Erythroblast (primary cell): ENCODE data around the gene VPS13C.

Experiments
- DNase-seq, 2 experiments: peaks; one replicate each; lab custom pipeline; 2025; lab: John Stamatoyannopoulos, UW
- GATA1 ChIP-seq: IDR thresholded peaks from 2 replicates; pipeline ENCODE4 v1.6.1; 2011; ENCODE audit warnings: low read depth, mild to moderate bottlenecking, control low read depth, low read length, moderate library complexity
- POLR2A ChIP-seq: IDR thresholded peaks from 2 replicates; pipeline ENCODE4 v1.6.1; 2011; ENCODE audit warnings: mild to moderate bottlenecking, low read length

Gene VPS13C

DNA sequence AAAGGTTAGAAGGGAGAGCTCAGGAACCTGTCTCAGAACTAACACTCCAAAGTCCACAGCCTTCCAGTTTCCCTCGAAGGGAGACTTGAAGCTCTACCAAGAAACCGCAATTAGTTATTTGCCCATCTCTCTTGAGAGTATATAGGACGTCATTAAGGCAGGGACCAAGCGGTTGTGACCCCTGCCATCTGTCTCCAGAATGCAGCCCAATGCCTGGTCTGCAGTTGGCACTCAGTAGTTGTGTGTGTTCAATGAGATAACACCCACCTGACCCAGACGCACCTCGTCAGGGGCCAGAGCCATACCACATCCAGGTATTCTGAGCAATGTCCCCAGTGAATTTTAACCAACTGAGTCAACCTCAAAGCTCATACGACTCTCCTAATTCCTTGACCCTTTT lies 251.0 kb downstream of the VPS13C start:
- TF ChIP-seq GATA1 (no peak), POLR2A (no peak)
- no peak for DNase-seq

DNA sequence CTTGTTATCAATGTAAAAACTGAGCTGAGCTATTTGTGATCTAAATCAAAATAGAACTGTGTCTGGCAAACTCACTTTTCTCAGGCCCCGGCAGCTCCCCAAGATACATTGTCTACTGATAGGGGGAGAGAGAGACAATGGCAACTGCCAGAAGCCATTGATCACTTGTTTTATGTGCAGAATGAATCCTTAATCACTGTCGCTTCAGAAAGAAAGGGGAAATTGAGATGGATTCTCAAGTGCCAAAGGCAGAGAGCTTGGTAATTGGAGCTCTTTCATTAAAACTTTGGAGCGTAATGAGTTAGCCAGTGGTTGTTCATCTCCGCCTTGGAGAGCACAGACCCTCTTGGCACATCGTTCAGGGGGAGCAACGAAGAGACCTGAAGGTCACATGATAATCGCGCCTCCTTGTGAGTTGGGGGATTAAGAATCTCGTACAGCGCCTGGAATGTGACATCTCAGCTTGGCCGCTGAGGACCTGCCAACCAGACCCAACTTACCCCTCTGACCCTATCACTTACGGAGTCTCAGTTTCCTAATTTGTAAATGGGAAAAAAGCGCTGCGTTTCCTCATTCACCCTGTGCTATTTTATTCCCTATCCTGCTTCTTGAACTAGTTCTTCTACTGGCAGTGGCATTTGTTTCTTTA lies 252.8 kb downstream of the VPS13C start:
- TF ChIP-seq GATA1 (no peak), POLR2A (no peak)
- DNase-seq: no peak
